K562 treated with DMSO at 1 percent for 48 hours (cell line): ENCODE data around the gene PCDHAC1. TPM values are rescaled to one million over a fixed set of nuclear protein-coding genes. Genes with fewer than 3 reads are reported as not detected.

Experiments
- total RNA-seq: library from RNA; unstranded; fragments of 300-600 nt; gene quantifications from 2 replicates; pipeline ENCODE4 v1.2.3, GENCODE V29; 2022; ENCODE audit warnings: low replicate concordance; ENCODE audit errors: extremely low read depth

The PCDHAC1 gene, protein sequence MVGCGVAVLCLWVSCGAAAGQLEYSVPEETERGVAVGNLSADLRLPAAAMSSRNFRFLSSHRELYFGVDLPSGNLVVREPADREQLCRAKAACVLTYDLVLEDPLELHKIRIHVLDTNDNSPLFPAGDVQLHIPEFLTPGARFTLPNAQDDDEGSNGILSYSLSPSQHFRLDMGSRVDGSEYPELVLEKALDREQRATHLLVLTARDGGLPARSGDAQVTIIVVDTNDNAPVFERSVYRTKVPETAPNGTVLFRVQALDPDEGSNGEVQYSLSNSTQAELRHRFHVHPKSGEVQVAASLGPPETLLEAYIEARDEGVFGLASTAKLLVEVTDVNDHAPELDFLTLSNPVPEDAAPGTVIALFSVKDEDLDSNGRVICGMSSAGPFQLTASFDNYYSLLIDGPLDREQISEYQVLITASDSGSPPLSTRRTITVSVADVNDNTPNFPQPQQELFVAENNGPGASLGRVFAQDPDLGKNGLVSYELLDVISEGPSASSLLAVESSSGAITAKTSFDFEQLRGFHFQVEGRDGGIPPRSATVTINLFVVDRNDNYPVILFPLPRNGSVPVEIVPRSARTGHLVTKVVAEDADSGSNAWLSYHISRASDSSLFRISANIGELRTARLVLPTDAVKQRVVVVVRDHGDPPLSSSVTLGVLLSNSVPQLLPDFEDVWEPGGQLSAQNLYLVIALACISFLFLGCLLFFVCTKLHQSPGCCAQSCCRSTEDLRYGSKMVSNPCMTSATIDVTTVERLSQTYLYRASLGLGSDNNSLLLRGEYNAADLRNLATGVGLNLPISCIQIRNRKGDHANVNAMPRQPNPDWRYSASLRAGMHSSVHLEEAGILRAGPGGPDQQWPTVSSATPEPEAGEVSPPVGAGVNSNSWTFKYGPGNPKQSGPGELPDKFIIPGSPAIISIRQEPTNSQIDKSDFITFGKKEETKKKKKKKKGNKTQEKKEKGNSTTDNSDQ
- not detected in 2 replicates for total RNA-seq

GRCh38 chr5:140925806-140926442 lies at the start of gene PCDHAC1:
Gene PCDHAC1 (plus strand): TSS chr5:140926299. CDS start chr5:140926893, 594 bp downstream.

GRCh38 chr5:140881889-140882590 lies 44.1 kb upstream of the PCDHAC1 start, which contains the start of gene PCDHA13:
Gene PCDHA13 (plus strand): TSS chr5:140882124. CDS start chr5:140882269, 145 bp downstream.

DNA sequence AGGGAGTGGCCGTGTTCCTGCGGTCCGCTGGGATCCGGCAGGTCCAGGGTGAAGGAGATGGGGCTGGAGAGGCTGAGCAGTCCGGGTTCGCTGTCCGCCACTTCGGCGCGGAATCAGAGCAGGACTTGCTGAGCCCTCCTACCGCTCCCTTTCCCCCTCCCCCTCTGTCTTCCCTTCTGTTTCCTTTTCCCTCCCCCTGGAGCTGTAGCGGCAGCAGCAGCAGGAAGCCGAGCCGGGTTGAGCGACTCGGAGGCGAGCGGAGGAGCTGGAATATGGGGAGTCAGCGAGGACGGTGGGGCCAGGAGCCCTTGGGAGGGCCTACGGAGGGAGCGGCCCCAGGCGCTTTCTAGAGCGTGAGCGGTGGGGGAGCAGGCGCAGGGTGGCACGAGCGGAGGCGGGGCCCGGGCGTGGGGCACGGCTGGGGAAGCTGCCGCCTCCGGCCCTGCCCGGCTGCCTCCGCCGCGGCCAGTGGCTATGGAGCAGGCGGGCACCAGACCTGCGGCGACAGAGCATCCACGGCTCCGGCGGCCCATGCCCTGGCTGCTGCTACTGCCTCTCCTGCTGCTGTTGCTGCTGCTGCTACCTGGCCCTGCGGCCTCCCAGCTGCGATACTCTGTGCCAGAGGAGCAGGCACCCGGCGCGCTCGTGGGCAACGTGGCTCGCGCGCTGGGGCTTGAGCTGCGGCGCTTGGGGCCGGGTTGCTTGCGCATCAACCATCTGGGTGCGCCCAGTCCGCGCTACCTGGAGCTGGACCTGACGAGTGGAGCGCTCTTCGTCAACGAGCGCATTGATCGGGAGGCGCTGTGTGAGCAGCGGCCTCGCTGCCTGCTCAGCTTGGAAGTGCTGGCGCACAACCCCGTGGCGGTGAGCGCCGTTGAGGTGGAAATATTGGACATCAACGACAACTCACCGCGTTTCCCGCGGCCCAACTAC lies 40.5 kb downstream of the PCDHAC1 start, which contains the start of gene PCDHAC2:
TSS of gene PCDHAC2 (plus strand) at position 184 of the 933 bp plus-strand sequence. CDS start at position 475, 291 bp downstream.

Other genes with a start within 250 kb of the PCDHAC1 start
- not detected in 2 replicates for gene HARS1, start 234.9 kb upstream of the PCDHAC1 start, total RNA-seq
- not detected in 2 replicates for gene HARS2, start 234.8 kb upstream of the PCDHAC1 start, total RNA-seq
- gene ZMAT2, start 225.9 kb upstream of the PCDHAC1 start, total RNA-seq: not detected in 2 replicates
- not detected in 2 replicates for gene PCDHA1, start 140.2 kb upstream of the PCDHAC1 start, total RNA-seq
- not detected in 2 replicates for gene PCDHA2, start 131.4 kb upstream of the PCDHAC1 start, total RNA-seq
- not detected in 2 replicates for gene PCDHA3, start 125.2 kb upstream of the PCDHAC1 start, total RNA-seq
- gene PCDHA4, start 119.2 kb upstream of the PCDHAC1 start, total RNA-seq: not detected in 2 replicates
- not detected in 2 replicates for gene PCDHA5, start 104.7 kb upstream of the PCDHAC1 start, total RNA-seq
- not detected in 2 replicates for gene PCDHA6, start 98.3 kb upstream of the PCDHAC1 start, total RNA-seq
- not detected in 2 replicates for gene PCDHA7, start 92.0 kb upstream of the PCDHAC1 start, total RNA-seq
- gene PCDHA8, start 85.1 kb upstream of the PCDHAC1 start, total RNA-seq: not detected in 2 replicates
- gene PCDHA9, start 77.9 kb upstream of the PCDHAC1 start, total RNA-seq: not detected in 2 replicates
- gene PCDHA10, start 70.4 kb upstream of the PCDHAC1 start, total RNA-seq: not detected in 2 replicates
- not detected in 2 replicates for gene PCDHA11, start 57.3 kb upstream of the PCDHAC1 start, total RNA-seq
- gene PCDHA12, start 51.0 kb upstream of the PCDHAC1 start, total RNA-seq: not detected in 2 replicates
- not detected in 2 replicates for gene PCDHA13, start 44.2 kb upstream of the PCDHAC1 start, total RNA-seq
- not detected in 2 replicates for gene PCDHAC2, start 40.2 kb downstream of the PCDHAC1 start, total RNA-seq
- gene PCDHB1, start 125.1 kb downstream of the PCDHAC1 start, total RNA-seq: not detected in 2 replicates
- not detected in 2 replicates for gene PCDHB2, start 168.3 kb downstream of the PCDHAC1 start, total RNA-seq
- not detected in 2 replicates for gene PCDHB3, start 174.2 kb downstream of the PCDHAC1 start, total RNA-seq
- gene PCDHB4, start 195.5 kb downstream of the PCDHAC1 start, total RNA-seq: not detected in 2 replicates
- not detected in 2 replicates for gene PCDHB5, start 208.9 kb downstream of the PCDHAC1 start, total RNA-seq
- gene PCDHB6, start 223.8 kb downstream of the PCDHAC1 start, total RNA-seq: not detected in 2 replicates
- gene PCDHB7, start 246.3 kb downstream of the PCDHAC1 start, total RNA-seq: not detected in 2 replicates